Prostate gland (tissue), 2 donors: ENCODE data around the gene TRIM37.

Experiments
- CTCF ChIP-seq, 4 experiments: fragments of 200-600 bp in 2 of 4; fragments of 450-650 bp in 2 of 4; sonication (generic) in 2 of 4; IDR thresholded peaks; 1 replicate in 3 of 4; 2 replicates in 1 of 4; pipeline ENCODE4 v1.5.1; 2016 to 2019; ENCODE audit warnings: antibody characterized with exemption in 4 of 4, mild to moderate bottlenecking in 2 of 4, moderate library complexity in 2 of 4
- POLR2A ChIP-seq: fragments of 450-650 bp; IDR thresholded peaks from one replicate; pipeline ENCODE4 v1.6.1; 2016; ENCODE audit warnings: antibody characterized with exemption, mild to moderate bottlenecking

DNA sequence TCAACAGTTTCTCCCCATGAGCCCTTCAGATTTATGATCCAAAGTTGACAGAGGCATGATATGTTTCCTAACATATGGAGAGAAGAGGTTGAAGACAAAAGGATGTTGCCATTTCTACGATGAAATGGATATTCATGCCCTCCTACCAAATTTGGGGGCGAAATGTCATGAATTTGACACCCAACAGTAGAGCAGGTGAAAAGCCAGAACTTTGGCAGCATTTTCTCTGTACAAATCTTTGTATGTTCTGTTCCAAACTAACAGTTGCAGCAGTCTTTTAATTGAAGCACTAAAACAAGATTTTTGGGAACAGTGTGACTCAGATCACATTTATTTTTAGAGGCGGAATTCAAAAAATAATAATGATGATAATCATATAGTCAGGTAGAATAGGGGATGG, 130.1 kb downstream of the TRIM37 start:
- TF ChIP-seq CTCF (IDR thresholded peaks at IDR 0.05) (no peak), POLR2A (no peak)
